HG02571 (cell line): Measurements from ENCODE around the gene CRTC3.
"Not testable (repeated sequence)": the region's sequence is repeated elsewhere in the genome, so short reads cannot be mapped to it uniquely, and the experiment has no call there.

Experiments used
- ATAC-seq: cut with Tn5 transposase; IDR thresholded peaks from one replicate; pipeline ENCODE4 v1.9.1; 2021; ENCODE audit warnings: mild to moderate bottlenecking, moderate library complexity; ENCODE audit not compliant: unreplicated experiment

The CRTC3 gene

DNA sequence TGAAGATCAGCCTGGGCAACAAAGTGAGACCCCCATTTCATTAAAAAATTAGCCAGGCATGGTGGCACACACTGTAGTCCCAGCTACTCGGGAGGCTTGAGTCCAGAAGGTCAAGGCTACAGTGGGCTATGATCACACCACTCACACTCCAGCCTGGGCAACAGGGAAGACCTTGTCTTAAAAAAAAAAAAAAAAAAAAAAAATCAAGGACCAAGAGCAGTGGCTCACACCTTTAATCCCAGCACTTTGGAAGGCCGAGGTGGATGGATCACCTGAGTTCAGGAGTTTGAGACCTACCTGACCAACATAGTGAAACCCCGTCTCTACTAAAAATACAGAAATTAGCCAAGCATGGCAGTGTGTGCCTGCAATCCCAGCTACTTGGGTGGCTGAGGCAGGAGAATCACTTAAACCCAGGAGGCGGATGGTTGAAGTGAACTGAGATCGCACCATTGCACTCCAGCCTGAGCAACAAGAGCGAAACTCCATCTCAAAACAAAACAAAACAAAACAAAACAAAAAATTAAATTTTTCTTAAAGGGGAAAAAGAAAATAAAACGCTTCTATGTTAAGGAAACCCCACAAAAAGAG is 138.1 kb downstream of the CRTC3 start:
- not testable (repeated sequence) for ATAC-seq

DNA sequence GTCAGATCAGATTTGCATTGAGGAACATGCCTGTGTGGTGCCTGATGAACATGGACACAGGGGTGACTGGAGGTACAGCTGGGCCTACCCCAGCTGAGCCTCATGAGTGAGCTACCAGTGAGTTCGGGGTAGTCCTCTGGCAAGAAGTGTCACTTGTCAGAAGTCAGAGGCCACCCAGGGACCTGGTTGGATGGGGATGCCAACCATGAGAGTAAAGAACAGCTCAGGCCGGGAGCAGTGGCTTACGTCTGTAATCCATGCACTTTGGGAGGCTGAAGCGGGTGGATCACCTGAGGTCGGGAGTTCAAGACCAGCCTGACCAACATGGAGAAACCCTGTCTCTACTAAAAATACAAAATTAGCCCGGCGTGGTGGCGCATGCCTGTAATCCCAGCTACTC is 140.9 kb downstream of the CRTC3 start:
- not testable (repeated sequence) for ATAC-seq

DNA sequence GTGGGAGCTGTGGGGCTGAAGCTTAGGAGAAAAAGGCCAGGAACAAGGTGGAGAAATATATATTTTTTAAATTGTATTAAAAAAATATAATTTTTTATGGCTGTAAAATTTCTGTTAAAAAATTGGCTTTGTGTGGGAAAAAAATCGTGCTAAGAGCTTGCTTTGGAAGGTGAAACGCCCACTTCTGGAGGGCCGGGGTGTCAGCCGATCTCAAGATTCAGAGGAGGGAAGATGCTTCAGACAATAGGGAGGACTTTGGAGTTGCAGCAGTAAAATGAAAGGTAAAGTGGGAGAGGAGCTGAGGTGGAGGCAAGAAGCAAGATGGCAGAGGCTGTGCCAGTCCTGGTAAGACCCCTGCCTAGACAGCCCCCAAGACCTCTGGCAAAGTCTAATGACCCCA is 141.5 kb downstream of the CRTC3 start:
- ATAC-seq = no peak

DNA sequence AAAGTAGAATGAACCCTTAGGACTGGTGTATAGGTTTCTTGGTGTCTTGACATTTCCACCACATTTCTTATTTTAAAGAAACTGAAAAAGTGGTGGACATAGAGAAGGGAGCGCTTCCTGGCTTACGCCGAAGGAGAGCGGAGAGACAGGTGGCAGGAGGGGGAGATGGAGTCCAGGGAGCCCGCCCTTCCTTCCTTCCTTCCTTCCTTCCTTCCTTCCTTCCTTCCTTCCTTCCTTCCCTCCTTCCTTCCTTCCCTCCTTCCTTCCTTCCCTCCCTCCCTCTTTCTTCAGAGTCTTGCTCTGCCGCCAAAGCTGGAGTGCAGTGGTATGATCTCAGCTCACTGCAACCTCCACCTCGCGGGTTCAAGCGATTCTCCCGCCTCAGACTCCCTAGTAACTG is 143.6 kb downstream of the CRTC3 start:
- not testable (repeated sequence) for ATAC-seq

DNA sequence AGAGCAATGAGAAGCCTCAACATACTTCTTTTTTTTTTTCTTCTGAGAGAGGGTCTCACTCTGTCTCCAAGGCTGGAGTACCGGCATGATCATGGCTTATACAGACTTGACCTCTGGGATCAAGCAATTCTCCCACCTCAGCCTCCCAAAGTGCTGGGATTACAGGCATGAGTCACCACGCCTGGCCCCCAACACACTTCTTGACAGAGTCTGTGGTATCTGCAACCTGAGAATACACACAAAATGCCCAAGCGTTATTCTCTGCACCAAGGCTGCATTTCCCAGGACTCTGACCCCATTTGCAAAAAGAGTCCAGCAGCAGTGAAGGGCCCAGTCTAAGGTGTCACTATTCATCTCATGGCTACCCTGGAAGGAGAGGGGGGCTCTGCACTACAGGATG is 144.8 kb downstream of the CRTC3 start:
- no peak for ATAC-seq

DNA sequence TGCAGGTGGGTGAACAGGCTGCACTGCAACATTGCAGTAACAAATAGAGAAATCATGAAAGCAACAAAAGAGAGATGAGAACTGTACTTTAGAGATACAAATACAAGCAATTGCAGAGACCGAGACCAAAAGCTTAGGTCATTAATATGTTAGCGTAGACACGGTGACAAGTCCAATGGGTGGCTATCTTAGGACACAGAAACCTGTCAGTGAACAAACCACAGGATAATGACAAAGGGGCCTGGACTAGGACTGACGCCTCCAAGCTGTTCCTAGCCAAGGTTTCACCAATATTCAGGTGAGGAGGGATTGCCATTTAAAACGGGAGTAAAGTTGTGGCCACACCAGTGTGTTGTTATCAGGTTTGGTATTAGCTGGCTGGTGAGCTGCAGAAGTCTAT is 145.7 kb downstream of the CRTC3 start:
- ATAC-seq = no peak

DNA sequence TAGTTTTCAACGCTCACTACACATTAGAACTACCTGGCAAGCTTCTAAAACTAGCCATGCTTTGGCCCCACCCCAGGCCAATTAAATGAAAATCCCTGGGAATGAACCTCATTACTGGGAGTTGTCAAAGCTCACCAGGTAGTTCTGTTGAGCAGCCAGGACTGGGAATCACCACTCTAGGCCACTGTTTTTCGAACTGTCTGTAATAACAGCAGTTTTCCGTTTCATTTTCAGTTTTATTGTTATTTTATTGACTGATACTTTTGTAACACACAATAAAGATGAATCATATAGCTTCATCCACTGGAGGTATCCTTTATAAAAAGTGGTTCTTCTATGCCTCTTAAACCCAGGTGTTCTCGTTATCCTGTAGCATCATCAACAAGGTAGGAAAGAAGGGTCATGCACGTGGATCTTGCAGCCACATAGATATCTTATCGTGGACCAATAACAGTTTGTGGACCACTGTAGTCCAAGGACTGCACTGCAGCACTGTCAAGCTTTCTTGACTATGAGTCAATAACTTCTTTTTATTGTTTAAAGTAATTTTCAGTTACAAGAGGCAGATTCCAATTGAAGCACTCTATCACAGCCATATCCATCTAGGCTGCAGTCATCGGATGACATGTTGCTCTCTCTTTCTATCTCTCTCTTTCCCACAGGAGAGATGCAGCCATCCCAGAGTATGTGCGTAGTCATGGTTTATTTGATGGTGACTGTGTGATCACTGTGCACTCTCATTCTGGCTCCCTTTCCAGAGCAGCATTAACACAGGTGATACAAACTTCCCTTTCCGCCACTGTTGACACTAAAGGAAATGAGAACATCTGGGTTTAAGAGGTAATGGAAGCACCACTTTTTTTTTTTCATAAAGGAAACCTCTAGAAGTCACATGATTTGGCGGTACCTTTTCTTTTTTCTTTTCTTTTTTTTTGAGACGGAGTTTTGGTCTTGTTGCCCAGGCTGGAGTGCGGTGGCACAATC is 148.4 kb downstream of the CRTC3 start:
- no peak for ATAC-seq

DNA sequence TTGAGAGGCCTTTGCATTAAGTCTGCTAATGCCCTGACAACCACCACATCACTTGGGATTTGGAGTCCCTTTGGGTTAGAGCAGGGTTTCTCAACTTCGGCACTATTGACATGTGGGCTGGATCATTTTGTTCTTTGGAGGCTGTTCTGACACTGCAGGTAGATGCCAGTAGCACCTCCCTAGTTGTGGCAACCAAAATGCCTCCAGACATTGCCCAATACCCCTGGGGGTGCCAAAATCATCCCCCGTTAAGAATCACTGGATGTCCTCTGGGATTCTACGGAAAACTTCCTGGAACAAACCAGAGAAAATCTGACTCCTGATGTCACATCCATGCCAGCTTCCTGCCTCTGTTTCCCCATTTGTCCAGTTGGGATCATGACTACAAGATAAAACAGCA is 150.2 kb downstream of the CRTC3 start:
- ATAC-seq = no peak

DNA sequence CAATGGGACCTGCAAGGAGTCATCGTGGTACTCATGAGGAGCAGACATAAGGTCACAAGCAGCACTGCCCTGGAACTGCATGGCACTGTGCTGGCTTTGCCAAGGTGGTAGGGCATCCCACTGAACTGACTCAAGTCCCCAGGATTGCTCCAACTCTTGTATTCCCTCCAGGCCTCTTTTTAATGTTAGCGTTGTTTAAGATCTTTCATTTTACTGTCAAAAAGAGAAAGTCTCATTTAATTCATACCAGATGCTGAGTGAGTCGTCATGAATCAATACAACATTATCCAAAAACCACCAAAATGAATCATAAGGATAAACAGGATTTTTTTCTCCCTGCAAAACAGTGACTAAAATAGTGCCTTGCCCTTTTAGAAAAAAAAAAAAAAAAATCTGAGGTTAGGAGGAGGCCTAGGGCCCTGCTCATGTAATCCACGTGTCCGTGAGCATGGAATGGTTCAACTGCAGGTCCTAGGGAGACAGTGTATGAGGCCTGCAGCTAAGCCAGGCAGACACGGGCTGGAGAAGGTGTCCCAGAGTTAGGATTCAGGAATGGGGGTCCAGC is 150.7 kb downstream of the CRTC3 start:
- ATAC-seq = no peak

DNA sequence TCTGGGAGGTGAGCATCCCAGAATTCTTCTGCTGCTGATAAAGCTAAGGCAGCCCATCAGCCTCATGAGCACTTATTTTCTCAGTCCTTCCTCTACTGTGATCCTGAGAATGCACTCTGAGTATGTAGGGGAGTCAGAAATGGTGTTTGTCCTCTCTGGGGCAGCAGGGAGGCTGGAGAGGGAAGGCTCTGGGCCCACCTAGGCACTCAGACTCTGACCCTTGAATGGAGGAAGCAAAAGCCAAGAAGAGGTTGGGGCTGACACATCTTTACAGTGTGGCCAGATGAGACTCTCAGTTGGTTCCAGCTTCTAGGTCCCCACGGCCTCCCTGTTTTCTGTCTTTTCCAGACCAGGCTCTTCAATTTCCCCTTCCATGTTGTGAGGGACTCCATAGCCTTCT is 151.3 kb downstream of the CRTC3 start:
- no peak for ATAC-seq

DNA sequence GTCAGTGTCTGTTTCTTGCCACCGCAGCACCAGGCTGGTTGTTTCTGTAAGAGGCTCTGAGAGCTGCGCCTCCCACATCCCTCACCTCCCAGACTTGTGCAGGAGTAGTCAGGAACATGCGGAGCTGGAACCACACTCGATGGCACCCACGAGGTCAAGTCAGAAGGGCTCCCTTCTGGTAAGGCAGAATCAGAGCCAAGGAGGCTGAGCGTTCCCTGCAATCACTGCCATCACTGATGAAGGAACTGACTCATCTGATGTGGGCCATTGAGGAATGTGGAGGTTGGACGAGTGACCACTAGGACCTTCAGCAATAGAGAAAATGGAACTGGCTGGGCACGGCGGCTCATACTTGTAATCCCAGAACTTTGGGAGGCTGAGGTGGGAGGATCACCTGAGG is 151.8 kb downstream of the CRTC3 start:
- no peak for ATAC-seq

DNA sequence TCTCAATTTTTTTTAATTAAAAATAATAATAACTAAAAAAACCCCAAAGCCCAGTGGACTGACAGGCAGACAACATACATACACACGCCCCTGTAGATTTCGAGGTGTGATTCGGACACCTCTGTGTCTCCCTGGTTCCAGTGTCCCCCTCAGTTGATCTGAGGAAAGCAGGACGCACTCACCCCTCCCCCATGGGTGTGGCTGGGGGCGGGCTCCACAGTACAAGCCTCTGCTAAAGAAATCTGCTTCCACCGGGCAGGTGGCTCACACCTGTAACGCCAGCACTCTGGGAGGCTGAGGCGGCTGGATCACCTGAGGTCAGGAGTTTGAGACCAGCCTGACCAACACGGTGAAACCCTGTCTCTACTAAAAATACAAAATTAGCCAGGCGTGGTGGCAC is 153.6 kb downstream of the CRTC3 start:
- ATAC-seq = no peak

DNA sequence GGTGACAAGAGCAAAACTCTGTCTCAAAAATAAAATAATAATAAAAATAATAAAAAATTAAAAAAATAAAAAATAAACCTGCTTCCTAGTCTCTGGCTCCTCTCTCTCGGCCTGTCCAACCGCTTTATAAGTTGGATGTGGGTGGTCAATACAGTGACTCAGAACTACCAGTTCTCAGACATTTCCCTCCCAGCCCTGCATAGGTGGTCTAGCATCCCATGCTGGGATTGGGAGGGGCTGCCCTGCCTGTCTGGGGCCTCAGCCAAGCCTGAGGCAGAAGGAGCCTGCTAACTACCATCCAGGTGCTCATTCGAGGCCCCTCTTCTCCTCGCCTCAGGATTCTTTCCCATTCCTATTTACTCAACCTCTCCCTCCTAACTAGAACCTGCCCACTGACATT is 154.2 kb downstream of the CRTC3 start:
- no peak for ATAC-seq

DNA sequence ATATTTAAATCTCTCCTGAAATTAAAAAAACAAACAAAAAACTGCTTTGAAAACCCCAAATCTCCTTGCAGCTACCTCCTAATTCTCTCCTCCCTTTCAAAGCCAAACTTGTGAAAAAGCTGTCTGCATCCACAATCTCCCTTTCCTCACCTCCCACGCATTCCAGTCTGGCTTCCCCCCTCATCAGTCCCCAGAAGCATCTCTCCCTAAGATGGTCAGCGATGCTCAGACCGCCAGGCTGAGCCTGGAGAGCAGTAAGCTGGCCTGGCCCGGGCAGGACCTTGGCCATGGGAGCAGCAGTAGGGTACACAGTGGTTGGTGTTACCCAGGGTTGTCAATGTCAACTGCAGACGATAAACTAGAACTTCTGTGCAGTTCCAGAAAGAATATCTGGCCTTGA is 154.6 kb downstream of the CRTC3 start:
- ATAC-seq = no peak

DNA sequence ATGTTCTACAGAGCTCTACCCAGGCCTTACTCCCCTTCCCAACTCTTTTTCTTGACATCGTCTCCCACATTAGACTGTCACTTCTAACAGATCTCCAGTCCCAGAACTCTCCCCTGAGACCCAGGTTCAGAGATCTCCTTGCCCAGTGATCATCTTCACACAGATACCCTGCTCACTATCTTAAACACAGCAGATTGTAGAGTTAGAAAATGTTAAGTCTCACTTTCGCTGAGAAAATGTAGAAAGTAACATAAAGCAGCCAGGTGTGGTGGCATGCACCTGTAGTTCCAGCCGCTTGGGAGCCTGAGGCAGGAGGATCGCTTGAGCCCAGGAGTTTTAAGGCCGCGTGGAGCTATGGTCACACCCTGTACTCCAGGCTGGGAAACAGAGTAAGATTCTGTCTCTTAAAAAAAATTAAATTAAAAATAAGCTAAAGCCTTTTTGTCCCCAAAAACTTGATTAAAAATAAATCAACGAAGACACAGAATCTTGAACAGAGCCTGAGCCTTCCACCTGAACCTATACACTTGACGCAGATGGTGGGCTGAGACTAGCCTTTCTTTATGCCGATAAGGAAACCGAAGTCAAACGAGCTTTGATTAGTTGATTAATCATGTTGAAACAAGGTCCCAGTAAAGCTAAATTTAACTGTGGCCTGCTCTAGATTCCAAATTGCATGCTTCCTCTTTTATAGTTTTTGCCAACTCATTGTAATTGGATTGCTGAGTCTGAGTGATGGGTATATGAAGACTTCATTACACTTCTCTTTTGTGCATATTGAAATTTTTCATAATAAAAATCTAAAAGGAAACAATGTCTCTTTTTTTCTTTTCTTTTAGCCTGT is 156.1 kb downstream of the CRTC3 start:
- no peak for ATAC-seq

DNA sequence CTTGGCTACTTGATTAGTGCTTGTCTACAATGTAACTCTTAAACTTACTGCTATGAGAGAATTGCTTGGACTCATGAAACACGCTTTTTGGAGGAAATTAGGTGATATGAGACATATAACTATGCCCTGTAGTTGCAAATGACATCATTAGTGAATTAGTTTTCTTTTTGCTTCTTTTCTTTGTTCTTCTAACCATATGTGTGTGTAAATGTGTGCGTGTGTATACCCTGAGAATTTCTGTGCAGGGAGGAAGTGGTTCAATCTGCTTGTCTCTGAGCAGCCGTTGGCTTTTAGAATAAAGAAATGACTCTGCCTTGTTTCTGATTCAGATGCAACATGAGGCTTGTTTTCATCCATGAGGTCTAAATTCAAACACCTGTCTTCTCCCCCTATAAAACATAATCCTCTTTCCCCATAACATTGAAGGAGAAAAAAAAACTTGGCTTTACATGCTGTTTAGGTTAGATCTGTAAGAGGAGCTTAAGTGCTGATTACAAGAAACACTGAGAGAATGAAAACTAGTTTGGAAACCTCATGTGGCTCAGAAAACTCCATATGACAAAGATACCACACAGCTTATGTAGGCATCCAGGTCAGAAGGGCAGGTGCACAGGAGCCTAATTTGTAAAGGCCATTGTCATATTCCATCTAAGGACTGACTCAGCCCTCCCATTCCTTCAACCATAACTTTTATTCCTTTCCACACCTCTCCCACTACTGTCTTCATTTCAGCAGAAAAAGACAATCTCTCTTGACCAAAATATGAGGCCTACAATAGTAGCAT is 156.9 kb downstream of the CRTC3 start:
- ATAC-seq = peak; percentile 73

DNA sequence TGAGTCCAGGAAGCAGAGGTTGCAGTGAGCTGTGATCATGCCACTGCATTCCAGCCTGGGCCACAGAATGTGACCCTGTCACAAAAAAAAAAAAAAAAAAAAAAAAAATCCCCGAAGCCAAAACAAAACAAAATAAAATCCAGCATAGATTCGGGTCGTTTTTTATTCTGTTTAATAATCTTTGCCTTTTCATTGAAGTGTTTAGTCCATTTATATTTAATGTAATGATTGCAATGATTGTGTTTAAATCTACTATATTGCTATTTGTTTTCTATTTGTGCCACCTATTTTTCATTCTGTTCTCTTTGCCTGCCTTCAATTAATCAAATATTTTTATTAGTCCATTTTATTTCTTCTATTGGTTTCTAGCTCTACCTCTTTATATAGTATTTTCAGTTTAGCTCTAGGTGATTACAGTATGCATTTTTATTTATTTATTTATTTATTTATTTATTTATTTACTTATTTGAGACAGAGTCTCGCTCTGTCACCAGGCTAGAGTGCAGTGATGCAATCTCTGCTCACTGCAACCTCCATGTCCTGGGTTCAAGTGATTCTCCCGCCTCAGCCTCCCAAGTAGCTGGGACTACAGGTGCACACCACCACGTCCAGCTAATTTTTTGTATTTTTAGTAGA is 159.7 kb downstream of the CRTC3 start:
- not testable (repeated sequence) for ATAC-seq

DNA sequence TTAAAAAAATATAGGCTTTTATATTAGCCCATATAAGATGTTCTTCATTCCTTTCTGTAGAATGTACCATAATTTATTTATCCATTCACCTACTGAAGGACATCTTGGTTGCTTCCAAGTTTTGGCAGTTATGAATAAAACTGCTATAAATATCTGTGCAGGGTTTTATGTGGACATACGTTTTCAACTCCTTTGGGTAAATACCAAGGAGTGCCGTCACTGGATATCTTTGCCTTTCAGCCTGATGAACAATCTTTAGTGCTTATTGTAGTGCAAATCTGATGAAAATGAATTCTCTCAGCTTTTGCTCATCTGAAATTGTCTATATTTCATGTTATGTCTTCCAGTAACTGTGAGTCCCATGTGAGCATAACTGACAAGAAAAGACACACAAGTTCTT is 160.9 kb downstream of the CRTC3 start:
- ATAC-seq = no peak

DNA sequence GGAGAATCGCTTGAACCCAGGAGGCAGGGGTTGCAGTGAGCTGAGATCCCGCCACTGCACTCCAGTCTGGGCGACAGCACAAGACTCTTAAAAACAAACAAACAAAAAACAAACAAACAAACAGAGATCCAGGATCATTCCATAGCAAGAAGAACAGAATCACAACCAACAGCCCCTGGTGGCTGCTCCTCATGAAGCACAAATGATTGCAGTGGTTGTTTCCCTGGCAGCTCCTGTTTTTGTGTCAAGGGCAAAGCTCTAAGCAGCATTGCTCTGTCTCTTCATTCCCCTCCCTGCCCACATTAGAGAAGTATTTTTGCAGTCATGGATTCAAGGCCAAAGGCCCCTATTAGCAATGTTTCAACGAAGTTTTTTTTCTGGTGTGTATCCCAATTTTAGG is 161.6 kb downstream of the CRTC3 start:
- ATAC-seq = no peak
